Astrocyte (in vitro differentiated cells and primary cell): ENCODE results near the gene CMPK1.

Experiments
- EZH2 ChIP-seq: IDR thresholded peaks from 2 replicates; pipeline ENCODE4 v1.6.1; 2012; ENCODE audit warnings: mild to moderate bottlenecking, low read length, inconsistent platforms; ENCODE audit not compliant: insufficient read depth
- TF ChIP-seq, protein P1 (sequence below): IDR thresholded peaks from 2 replicates; pipeline ENCODE4 v1.5.1; 2011; ENCODE audit warnings: low read depth, mild to moderate bottlenecking, inconsistent platforms, low read length, moderate library complexity; ENCODE audit not compliant: insufficient read depth

DNA sequence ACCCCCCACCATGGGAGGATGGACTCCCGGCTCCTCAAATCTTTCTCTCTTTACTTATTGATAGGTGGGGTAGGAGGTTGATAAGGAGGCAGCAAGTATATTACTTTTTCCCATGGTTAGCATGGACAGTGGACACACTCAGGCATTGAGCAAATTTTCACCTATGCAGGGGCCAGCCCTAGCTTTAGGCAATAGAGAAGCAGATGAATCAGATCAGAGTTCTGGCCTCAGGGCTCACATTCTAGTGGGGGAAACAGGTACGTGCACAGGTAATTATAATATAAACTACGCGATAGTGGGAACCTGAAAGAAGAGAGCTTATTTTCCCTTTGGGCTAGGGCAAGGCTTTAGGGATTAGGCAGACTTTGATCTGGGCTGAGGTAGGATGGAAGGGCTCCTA is 69.0 kb downstream of the CMPK1 start:
- TF ChIP-seq, protein P1, sequence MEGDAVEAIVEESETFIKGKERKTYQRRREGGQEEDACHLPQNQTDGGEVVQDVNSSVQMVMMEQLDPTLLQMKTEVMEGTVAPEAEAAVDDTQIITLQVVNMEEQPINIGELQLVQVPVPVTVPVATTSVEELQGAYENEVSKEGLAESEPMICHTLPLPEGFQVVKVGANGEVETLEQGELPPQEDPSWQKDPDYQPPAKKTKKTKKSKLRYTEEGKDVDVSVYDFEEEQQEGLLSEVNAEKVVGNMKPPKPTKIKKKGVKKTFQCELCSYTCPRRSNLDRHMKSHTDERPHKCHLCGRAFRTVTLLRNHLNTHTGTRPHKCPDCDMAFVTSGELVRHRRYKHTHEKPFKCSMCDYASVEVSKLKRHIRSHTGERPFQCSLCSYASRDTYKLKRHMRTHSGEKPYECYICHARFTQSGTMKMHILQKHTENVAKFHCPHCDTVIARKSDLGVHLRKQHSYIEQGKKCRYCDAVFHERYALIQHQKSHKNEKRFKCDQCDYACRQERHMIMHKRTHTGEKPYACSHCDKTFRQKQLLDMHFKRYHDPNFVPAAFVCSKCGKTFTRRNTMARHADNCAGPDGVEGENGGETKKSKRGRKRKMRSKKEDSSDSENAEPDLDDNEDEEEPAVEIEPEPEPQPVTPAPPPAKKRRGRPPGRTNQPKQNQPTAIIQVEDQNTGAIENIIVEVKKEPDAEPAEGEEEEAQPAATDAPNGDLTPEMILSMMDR, result no peak
- no peak for TF ChIP-seq EZH2
